ENCODE results near the gene PRKCB. TPM values are rescaled to one million over a fixed set of nuclear protein-coding genes. Genes with fewer than 3 reads are reported as not detected.

Gene PRKCB
- total and polyA plus RNA-seq, 2 donors from 2014 or later, result 0.62 to 17.8 TPM

DNA sequence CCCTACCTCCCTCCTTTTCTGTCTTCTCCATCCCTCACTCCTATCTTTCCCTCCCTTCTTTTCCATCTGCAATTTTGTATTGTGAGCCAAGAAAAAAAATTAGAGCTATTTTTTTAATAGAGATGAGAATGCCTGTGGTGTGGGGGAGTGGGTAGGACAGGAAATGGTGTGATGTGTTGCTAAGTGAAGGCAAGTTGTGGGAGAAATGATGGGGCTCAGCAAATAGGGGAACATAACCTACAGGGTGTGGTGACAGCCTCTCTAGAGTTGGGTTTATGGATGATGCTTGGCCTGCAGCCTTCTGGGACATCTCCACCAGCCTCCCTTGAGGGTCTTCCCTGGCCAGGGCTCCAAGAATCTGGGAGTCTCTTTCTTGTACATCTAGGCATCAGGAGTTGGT is 257.3 kb downstream of the PRKCB start:
- Histone ChIP-seq H3K27ac (ENCODE audit: low read depth in 2 of 2, low read length in 2 of 2) (no peak overlapping the region), H3K9me3 (ENCODE audit: control insufficient read depth in 2 of 3, insufficient read depth in 1 of 3, low read length in 3 of 3) (peaks cover 0 to 10% (median 0%) of the 10 kb centered on the region in 3 donors), H3K4me1 (ENCODE audit: control insufficient read depth in 2 of 3, insufficient read depth in 2 of 3, low read depth in 1 of 3, low read length in 3 of 3) (no peaks in the 10 kb centered on the region), H3K27me3 (ENCODE audit: control insufficient read depth, insufficient read depth, low read length) (no peaks in the 10 kb centered on the region), H3K36me3 (ENCODE audit: control insufficient read depth in 2 of 3, insufficient read depth in 3 of 3, low read length in 3 of 3) (no peaks in the 10 kb centered on the region), H3K4me3 (ENCODE audit: low read length in 3 of 3) (no peak overlapping the region), H3K9ac (ENCODE audit: low read length in 3 of 3) (no peak overlapping the region)
- FAIRE-seq, result no peak
- intact Hi-C loops (cut with DNase I), result no loop called here
- TF ChIP-seq, protein P1, sequence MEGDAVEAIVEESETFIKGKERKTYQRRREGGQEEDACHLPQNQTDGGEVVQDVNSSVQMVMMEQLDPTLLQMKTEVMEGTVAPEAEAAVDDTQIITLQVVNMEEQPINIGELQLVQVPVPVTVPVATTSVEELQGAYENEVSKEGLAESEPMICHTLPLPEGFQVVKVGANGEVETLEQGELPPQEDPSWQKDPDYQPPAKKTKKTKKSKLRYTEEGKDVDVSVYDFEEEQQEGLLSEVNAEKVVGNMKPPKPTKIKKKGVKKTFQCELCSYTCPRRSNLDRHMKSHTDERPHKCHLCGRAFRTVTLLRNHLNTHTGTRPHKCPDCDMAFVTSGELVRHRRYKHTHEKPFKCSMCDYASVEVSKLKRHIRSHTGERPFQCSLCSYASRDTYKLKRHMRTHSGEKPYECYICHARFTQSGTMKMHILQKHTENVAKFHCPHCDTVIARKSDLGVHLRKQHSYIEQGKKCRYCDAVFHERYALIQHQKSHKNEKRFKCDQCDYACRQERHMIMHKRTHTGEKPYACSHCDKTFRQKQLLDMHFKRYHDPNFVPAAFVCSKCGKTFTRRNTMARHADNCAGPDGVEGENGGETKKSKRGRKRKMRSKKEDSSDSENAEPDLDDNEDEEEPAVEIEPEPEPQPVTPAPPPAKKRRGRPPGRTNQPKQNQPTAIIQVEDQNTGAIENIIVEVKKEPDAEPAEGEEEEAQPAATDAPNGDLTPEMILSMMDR (IDR thresholded peaks at IDR 0.05; ENCODE audit: borderline replicate concordance, extremely low read depth, insufficient read depth), result no peak
- DNase-seq, result no peak

DNA sequence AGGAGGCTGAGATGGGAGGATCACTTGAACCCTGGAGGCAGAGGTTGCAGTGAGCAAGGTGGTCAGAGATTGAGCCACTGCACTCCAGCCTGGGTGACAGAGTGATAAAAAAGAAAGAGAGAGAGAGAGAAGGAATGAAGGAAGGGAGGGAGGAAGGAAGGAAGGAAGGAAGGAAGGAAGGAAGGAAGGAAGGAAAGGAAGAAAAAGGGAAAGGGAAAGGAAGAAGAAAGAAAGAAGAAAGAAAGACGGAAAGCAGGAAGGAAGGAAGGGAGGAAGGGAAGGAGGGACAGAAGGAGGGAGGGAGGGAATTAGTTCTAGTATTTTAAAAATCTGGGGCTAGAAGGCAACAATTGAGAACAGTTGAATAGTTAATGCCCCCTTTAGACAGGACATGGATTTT is 258.9 kb downstream of the PRKCB start:
- Histone ChIP-seq H3K4me1 (ENCODE audit: control insufficient read depth in 2 of 3, insufficient read depth in 2 of 3, low read depth in 1 of 3, low read length in 3 of 3) (no peaks in the 10 kb centered on the region), H3K27me3 (ENCODE audit: control insufficient read depth, insufficient read depth, low read length) (no peaks in the 10 kb centered on the region), H3K36me3 (ENCODE audit: control insufficient read depth in 2 of 3, insufficient read depth in 3 of 3, low read length in 3 of 3) (no peaks in the 10 kb centered on the region), H3K27ac (ENCODE audit: low read depth in 2 of 2, low read length in 2 of 2) (no peak overlapping the region), H3K9me3 (ENCODE audit: control insufficient read depth in 2 of 3, insufficient read depth in 1 of 3, low read length in 3 of 3) (peaks cover 0 to 10% (median 0%) of the 10 kb centered on the region in 3 donors), H3K4me3 (ENCODE audit: low read length in 3 of 3) (no peak overlapping the region), H3K9ac (ENCODE audit: low read length in 3 of 3) (no peak overlapping the region)
- no peak for DNase-seq
- TF ChIP-seq, protein P1 (IDR thresholded peaks at IDR 0.05; ENCODE audit: borderline replicate concordance, extremely low read depth, insufficient read depth), result no peak
- no peak for FAIRE-seq
- intact Hi-C loops (cut with DNase I), result no loop called here

DNA sequence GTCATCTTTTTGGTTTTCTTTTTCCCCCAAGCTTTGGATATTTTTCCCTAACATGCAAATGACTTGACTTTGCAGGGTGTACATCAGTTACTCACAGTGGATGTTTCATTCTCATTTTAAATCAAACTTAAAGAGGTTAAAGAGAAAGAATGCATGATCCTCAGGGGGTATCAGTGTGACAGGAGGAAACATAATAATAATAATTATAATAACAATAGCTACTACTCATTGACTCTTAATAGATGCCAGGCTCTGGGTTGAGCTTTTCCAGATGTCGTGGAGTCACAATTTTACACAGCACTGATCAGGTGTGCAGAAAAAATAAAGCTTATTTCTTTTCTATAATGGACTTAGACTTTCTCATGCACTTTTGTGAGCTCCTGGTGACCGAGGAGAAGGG is 263.1 kb downstream of the PRKCB start:
- intact Hi-C loops (cut with DNase I), result no loop called here
- H3K27me3 ChIP-seq (ENCODE audit: control insufficient read depth, insufficient read depth, low read length), result no peaks in the 10 kb centered on the region
- no peaks in the 10 kb centered on the region for H3K36me3 ChIP-seq (ENCODE audit: control insufficient read depth in 2 of 3, insufficient read depth in 3 of 3, low read length in 3 of 3)
- no peaks in the 10 kb centered on the region for H3K4me1 ChIP-seq (ENCODE audit: control insufficient read depth in 2 of 3, insufficient read depth in 2 of 3, low read depth in 1 of 3, low read length in 3 of 3)
- H3K4me3 ChIP-seq (ENCODE audit: low read length in 3 of 3), result no peak overlapping the region
- TF ChIP-seq, protein P1 (IDR thresholded peaks at IDR 0.05; ENCODE audit: borderline replicate concordance, extremely low read depth, insufficient read depth), result no peak
- H3K9ac ChIP-seq (ENCODE audit: low read length in 3 of 3), result no peak overlapping the region
- no peaks in the 10 kb centered on the region for H3K9me3 ChIP-seq (ENCODE audit: control insufficient read depth in 2 of 3, insufficient read depth in 1 of 3, low read length in 3 of 3)
- FAIRE-seq (no peak), DNase-seq (no peak)
- no peak overlapping the region for H3K27ac ChIP-seq (ENCODE audit: low read depth in 2 of 2, low read length in 2 of 2)

DNA sequence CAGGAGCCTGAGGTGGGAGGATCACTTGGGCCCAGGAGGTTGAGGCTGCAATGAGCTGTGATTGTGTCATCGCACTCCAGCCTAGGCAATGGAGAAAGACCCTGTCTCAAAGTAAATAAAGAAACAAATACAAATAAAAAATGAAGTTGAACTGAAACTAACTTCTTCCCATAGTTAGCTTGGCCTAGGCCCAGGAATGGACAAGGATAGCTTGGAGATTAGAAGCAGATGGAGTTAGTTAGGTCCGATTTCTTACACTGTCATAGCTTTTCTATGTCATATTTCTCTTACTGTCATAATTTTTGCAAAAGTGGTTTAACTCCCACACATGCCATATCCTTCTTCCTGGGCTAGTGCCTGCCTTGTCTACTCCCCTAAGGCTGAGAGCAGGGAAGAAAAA is 265.6 kb downstream of the PRKCB start:
- Histone ChIP-seq H3K36me3 (ENCODE audit: control insufficient read depth in 2 of 3, insufficient read depth in 3 of 3, low read length in 3 of 3) (no peaks in the 10 kb centered on the region), H3K9me3 (ENCODE audit: control insufficient read depth in 2 of 3, insufficient read depth in 1 of 3, low read length in 3 of 3) (no peaks in the 10 kb centered on the region), H3K4me3 (ENCODE audit: low read length in 3 of 3) (no peak overlapping the region), H3K27me3 (ENCODE audit: control insufficient read depth, insufficient read depth, low read length) (no peaks in the 10 kb centered on the region), H3K4me1 (ENCODE audit: control insufficient read depth in 2 of 3, insufficient read depth in 2 of 3, low read depth in 1 of 3, low read length in 3 of 3) (no peaks in the 10 kb centered on the region), H3K27ac (ENCODE audit: low read depth in 2 of 2, low read length in 2 of 2) (no peak overlapping the region), H3K9ac (ENCODE audit: low read length in 3 of 3) (no peak overlapping the region)
- TF ChIP-seq, protein P1 (IDR thresholded peaks at IDR 0.05; ENCODE audit: borderline replicate concordance, extremely low read depth, insufficient read depth), result no peak
- intact Hi-C loops (cut with DNase I), result no loop called here
- DNase-seq (peak in 1 of 5 donors; percentile 11), FAIRE-seq (no peak)

All from kidney (tissue), 14 donors.